Tibial artery (tissue), 4 donors: ENCODE measurements around the gene PPP2R5D.

ENCODE experiments used
- DNase-seq, 2 donors: peaks; one replicate each; pipeline ENCODE4 v3.0.0-alpha.2; 2019
- H3K27ac ChIP-seq, 2 donors: fragments of 200-600 bp; sonication (generic) in 1 of 2; 1 replicate in 1 of 2; 2 replicates in 1 of 2; pipeline ENCODE4 v1.5.1; 2018 to 2019; ENCODE audit warnings: mild to moderate bottlenecking in 1 of 2
- H3K27me3 ChIP-seq, 2 donors: fragments of 200-600 bp; sonication (generic) in 1 of 2; one replicate each; pipeline versions ENCODE4 v1.5.1 to v1.6.0; 2016 to 2019
- H3K36me3 ChIP-seq, 3 donors: fragments of 200-600 bp; sonication (generic) in 2 of 3; one replicate each; pipeline ENCODE4 v1.5.1; 2016 to 2019; ENCODE audit warnings: mild to moderate bottlenecking in 2 of 3
- H3K4me1 ChIP-seq, 4 donors: fragments of 200-600 bp; sonication (generic) in 2 of 4; 1 replicate in 3 of 4; 2 replicates in 1 of 4; pipeline ENCODE4 v1.5.1; 2016 to 2019
- H3K4me3 ChIP-seq, 2 donors: fragments of 200-600 bp; sonication (generic) in 1 of 2; 1 replicate in 1 of 2; 2 replicates in 1 of 2; pipeline ENCODE4 v1.5.1; 2018 to 2019; ENCODE audit warnings: mild to moderate bottlenecking in 2 of 2
- H3K9me3 ChIP-seq, 3 donors: fragments of 200-600 bp; sonication (generic) in 1 of 3; one replicate each; pipeline ENCODE4 v1.5.1; 2016 to 2019
- CTCF ChIP-seq, 2 experiments: fragments of 200-600 bp in 1 of 2; fragments of 450-650 bp in 1 of 2; IDR thresholded peaks; one replicate each; pipeline ENCODE4 v1.5.1; 2017 to 2019; ENCODE audit warnings: antibody characterized with exemption in 2 of 2, mild to moderate bottlenecking in 1 of 2, moderate library complexity in 1 of 2
- intact Hi-C: fragments of 100-400 bp; cut with DNase I; formaldehyde crosslinking; loops from one replicate; pipeline ENCODE4 v1.15.0; 2023; ENCODE audit warnings: low total_unique reads

Gene PPP2R5D

GRCh38 chr6:43005844-43006243, 21.5 kb downstream of the PPP2R5D start:
- Histone ChIP-seq H3K27me3 (no peaks in the 10 kb centered on the region), H3K36me3 (peaks cover 50 to 60% (median 53%) of the 10 kb centered on the region in 3 donors), H3K27ac (no peak overlapping the region), H3K9me3 (no peaks in the 10 kb centered on the region), H3K4me3 (no peak overlapping the region), H3K4me1 (no peaks in the 10 kb centered on the region)
- no peak for DNase-seq
- intact Hi-C loops, result no loop called here
- TF ChIP-seq CTCF (IDR thresholded peaks at IDR 0.05), result no peak

DNA sequence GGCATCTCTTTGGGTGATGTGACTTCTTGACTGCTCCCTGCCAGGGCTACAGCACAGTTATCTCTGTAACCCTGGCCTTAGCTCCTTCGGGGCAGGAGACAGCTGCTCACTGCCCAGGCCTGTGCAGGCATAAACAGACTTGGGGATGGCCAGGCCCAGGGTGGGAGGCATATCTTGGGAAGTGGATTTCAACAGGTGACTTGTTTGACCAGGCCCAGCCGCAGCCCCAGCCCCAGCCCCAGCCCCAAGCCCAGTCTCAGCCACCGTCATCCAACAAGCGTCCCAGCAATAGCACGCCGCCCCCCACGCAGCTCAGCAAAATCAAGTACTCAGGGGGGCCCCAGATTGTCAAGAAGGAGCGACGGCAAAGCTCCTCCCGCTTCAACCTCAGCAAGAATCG, 21.9 kb downstream of the PPP2R5D start:
- DNase-seq, result no peak
- no peaks in the 10 kb centered on the region for H3K9me3 ChIP-seq
- H3K27ac ChIP-seq, result no peak overlapping the region
- H3K4me3 ChIP-seq, result no peak overlapping the region
- intact Hi-C loops, result no loop called here
- peaks cover 54 to 64% (median 57%) of the 10 kb centered on the region in 3 donors for H3K36me3 ChIP-seq
- no peaks in the 10 kb centered on the region for H3K27me3 ChIP-seq
- no peak for TF ChIP-seq CTCF (IDR thresholded peaks at IDR 0.05)
- H3K4me1 ChIP-seq, result no peaks in the 10 kb centered on the region

DNA sequence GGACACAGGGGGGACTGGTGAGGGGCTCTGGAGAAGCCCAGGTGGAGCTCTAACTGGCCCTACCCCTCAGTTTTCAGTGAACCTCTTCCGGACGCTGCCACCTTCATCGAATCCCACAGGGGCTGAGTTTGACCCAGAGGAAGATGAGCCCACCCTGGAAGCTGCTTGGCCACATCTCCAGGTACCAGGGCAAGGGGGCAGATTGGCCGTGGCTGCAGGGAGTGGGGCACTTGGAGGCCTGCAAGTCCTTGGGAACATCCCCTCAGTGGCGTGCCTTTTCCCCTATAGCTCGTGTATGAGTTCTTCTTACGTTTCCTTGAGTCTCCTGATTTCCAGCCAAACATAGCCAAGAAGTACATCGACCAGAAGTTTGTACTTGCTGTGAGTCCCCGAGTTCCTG, 22.8 kb downstream of the PPP2R5D start:
- Histone ChIP-seq H3K9me3 (no peaks in the 10 kb centered on the region), H3K4me3 (no peak overlapping the region), H3K4me1 (peaks cover 0 to 4% (median under 1%) of the 10 kb centered on the region in 4 donors), H3K27ac (no peak overlapping the region), H3K36me3 (peaks cover 60 to 72% (median 66%) of the 10 kb centered on the region in 3 donors), H3K27me3 (no peaks in the 10 kb centered on the region)
- no peak for DNase-seq
- no peak for TF ChIP-seq CTCF (IDR thresholded peaks at IDR 0.05)
- intact Hi-C loops, result no loop called here

- Histone ChIP-seq H3K27ac (no peak overlapping the region), H3K9me3 (no peaks in the 10 kb centered on the region), H3K4me1 (peaks cover 0 to 15% (median 13%) of the 10 kb centered on the region in 4 donors), H3K36me3 (peaks cover 60 to 65% (median 62%) of the 10 kb centered on the region in 3 donors), H3K27me3 (no peaks in the 10 kb centered on the region), H3K4me3 (no peak overlapping the region)
- TF ChIP-seq CTCF (IDR thresholded peaks at IDR 0.05), result peak in 1 of 2 experiments; percentile 11
- intact Hi-C loops, result no loop called here
- DNase-seq, result no peak
Measured at GRCh38 chr6:43009124-43009523, 24.8 kb downstream of the PPP2R5D start.

DNA sequence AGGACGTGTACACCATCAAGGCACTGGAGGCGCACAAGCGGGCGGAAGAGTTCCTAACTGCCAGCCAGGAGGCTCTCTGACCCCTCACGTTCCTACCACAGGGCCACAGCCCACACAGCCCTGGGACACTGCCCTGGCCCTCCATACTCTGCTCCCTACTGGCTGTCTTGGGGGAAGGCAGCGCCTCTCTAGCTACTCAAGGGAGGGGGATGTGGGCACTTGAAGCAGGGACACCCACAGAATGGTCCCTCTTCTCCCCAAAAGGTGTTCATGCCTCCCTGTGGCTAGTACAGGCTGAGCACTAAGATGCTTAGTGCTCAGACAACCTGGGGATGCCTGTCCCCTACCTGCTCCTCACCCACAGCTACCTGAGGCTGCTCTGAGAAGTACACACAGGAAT, 26.8 kb downstream of the PPP2R5D start:
- DNase-seq, result no peak
- Histone ChIP-seq H3K4me3 (no peak overlapping the region), H3K27ac (no peak overlapping the region), H3K27me3 (no peaks in the 10 kb centered on the region), H3K4me1 (peaks cover 0 to 32% (median 27%) of the 10 kb centered on the region in 4 donors), H3K36me3 (peaks cover 55 to 61% (median 58%) of the 10 kb centered on the region in 3 donors), H3K9me3 (no peaks in the 10 kb centered on the region)
- no peak for TF ChIP-seq CTCF (IDR thresholded peaks at IDR 0.05)
- intact Hi-C loops, result loop anchor here (5.0 kb wide), 3 partner anchors 41 to 111 kb away; partner anchors contain the start of genes CNPY3 and CUL7

DNA sequence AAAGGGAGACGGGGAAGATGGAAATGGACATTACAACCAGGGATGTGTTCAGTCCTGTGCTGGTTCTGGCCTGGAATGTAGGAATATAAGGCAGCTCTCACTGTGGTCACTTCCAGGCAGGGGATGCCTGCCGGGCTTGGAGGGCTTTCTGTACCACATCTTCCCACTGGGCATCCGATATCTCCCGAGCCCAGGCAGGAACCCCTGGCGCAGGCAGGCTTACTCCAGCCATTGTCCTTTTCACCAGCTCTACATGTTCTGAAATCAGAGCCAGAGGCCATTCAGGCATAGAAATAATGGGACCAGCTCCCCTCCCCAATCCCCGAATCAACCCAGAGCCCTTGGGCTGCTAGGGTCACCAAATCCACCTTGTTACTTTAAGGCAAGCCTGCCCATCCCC, 28.0 kb downstream of the PPP2R5D start:
- Histone ChIP-seq H3K36me3 (peaks cover 44 to 53% (median 47%) of the 10 kb centered on the region in 3 donors), H3K27me3 (no peaks in the 10 kb centered on the region), H3K9me3 (no peaks in the 10 kb centered on the region), H3K27ac (peak overlapping the region in 1 of 2 donors; percentile 89), H3K4me3 (no peak overlapping the region), H3K4me1 (peaks cover 0 to 44% (median 39%) of the 10 kb centered on the region in 4 donors)
- DNase-seq, result no peak
- no peak for TF ChIP-seq CTCF (IDR thresholded peaks at IDR 0.05)
- intact Hi-C loops, result loop anchor here (5.0 kb wide), 3 partner anchors 40 to 110 kb away; partner anchors contain the start of genes CNPY3 and CUL7
